ENCODE results near the gene RYR2.
"Not testable (repeated sequence)": the region's sequence is repeated elsewhere in the genome, so short reads cannot be mapped to it uniquely, and the experiment has no call there.

The RYR2 gene

DNA sequence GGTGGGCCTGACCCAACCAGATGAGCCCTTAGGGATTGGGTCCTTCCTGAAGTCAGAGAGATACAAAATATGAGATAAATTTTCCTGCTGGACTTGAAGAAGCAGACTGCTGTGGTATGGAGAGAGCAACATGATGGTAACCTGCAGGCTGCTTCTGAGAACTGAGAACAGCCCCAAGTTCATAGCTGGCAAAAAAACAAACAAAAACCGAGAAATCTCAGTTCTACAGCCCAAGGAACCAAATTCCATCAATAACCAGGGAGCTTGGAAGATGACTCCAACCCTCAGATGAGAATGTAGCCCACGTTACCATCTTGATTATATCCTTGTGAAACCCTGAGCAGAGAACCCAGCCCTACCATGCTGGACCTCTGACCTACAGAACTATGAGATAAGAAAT is 532.6 kb downstream of the RYR2 start:
- no peak for DNase-seq (ENCODE audit: low spot score)
- CTCF ChIA-PET = interaction anchor here (1.0 kb wide), 1 partner anchor 12 kb away, joined by 3 read pairs; no protein-coding TSS in a partner anchor
- TF ChIP-seq, protein P1, sequence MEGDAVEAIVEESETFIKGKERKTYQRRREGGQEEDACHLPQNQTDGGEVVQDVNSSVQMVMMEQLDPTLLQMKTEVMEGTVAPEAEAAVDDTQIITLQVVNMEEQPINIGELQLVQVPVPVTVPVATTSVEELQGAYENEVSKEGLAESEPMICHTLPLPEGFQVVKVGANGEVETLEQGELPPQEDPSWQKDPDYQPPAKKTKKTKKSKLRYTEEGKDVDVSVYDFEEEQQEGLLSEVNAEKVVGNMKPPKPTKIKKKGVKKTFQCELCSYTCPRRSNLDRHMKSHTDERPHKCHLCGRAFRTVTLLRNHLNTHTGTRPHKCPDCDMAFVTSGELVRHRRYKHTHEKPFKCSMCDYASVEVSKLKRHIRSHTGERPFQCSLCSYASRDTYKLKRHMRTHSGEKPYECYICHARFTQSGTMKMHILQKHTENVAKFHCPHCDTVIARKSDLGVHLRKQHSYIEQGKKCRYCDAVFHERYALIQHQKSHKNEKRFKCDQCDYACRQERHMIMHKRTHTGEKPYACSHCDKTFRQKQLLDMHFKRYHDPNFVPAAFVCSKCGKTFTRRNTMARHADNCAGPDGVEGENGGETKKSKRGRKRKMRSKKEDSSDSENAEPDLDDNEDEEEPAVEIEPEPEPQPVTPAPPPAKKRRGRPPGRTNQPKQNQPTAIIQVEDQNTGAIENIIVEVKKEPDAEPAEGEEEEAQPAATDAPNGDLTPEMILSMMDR (conservative IDR thresholded peaks at IDR 0.05; ENCODE audit: low read depth) = no peak
- POLR2A ChIA-PET (ENCODE audit: low non-redundant PET) = no interaction called here
- H3K27ac ChIP-seq = no peak overlapping the region

DNA sequence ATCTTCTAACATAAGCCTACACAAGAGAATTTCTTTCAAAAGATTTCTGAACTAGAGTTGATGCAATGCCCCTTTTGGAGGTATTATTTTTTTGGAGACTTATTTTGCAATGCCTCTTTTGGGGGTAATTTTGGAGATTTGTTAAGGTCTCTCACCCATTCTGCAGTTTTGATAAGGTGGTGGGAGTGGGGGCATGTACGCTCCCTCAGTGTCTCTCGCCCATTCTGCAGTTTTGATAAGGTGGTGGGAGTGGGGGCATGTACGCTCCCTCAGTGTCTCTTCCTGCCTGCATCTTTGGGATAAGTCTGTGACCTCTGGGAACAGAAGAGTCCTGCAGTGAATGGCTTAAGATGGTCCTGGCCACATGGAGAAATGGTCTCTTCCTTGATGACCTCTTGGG is 536.6 kb downstream of the RYR2 start:
- TF ChIP-seq, protein P1 (conservative IDR thresholded peaks at IDR 0.05; ENCODE audit: low read depth) = no peak
- CTCF ChIA-PET = no interaction called here
- H3K27ac ChIP-seq = no peak overlapping the region
- POLR2A ChIA-PET (ENCODE audit: low non-redundant PET) = no interaction called here
- no peak for DNase-seq (ENCODE audit: low spot score)

DNA sequence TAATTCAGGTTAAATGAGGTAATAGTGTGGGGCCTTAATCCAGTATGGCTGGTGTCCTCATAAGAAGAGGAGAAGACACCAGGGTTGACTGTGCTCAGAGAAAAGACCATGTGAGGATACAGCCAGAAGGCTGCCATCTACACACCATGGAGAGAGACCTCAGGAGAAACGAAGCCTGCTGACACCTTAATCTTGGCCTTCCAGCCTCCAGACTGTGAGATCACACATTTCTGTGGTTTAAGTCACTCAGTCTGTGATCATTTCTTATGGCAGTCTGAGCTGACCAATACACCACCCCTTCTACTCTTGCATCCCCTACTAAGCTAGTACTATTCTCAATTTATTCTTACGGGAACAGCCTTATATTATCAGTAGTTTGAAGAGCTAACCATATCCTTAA is 538.7 kb downstream of the RYR2 start:
- no peak overlapping the region for H3K27ac ChIP-seq
- ChIA-PET POLR2A (ENCODE audit: low non-redundant PET) (no interaction called here), CTCF (no interaction called here)
- DNase-seq (ENCODE audit: low spot score) = no peak
- TF ChIP-seq, protein P1 (conservative IDR thresholded peaks at IDR 0.05; ENCODE audit: low read depth) = no peak

DNA sequence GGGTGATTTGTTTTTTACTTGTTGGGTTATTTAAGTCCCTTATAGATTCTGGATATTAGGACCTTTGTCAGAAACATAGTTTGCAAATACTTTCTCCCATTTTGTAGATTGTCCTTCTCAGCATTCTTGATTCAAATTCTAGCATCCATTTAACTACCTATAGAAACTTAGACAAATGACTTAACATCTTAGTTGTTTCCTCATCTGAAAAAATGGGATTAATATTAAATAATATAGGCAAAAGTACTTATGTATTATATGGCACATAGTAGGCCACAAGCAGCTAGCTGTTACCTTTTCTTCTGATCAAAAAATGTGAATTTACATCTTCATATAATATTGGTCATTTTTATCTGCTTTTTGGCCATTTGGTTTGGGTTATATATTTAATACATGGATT is 541.3 kb downstream of the RYR2 start:
- TF ChIP-seq, protein P1 (conservative IDR thresholded peaks at IDR 0.05; ENCODE audit: low read depth) = no peak
- CTCF ChIA-PET = no interaction called here
- POLR2A ChIA-PET (ENCODE audit: low non-redundant PET) = no interaction called here

DNA sequence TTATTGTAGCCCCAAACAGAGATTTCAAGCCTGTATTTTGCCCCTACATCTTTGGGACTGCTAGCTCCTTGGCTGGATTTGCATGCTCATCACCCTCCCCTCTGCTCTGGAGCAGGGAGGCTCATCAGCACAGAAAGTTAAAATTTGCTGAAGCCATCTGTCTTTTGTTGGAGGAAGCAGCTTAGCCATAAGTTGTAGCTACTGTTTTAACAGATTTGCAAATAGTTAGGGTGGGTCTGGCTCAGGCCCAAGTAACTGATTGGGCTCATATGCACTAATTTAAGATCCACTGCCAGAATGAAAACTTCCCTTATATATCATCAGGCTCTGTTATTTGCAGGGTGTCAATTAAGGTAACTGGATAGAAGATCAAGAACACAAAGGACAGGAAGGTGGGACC is 541.8 kb downstream of the RYR2 start:
- no peak overlapping the region for H3K27ac ChIP-seq
- ChIA-PET POLR2A (ENCODE audit: low non-redundant PET) (no interaction called here), CTCF (no interaction called here)

More for the DNA sequence above, 541.3 kb downstream of the RYR2 start:
- no peak for DNase-seq (ENCODE audit: low spot score)
- no peak overlapping the region for H3K27ac ChIP-seq

DNA sequence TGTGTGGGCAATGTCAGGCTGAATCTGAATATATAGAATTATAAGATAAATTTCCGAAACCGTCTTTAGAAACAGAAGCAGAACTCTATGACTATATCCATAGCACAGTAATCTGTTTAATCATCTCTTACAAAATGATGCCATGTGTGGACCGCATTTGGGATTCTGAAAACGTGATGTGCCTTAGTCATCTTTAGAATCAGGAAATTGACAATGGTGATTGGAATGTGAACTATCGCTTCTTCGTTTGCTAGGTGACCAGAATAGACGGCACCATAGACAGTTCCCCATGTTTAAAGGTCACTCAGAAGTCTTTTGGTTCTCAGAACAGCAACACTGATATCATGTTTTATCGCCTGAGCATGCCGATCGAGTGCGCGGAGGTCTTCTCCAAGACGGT is 548.4 kb downstream of the RYR2 start:
- ChIA-PET CTCF (no interaction called here), POLR2A (ENCODE audit: low non-redundant PET) (no interaction called here)
- TF ChIP-seq, protein P1 (conservative IDR thresholded peaks at IDR 0.05; ENCODE audit: low read depth) = no peak
- H3K27ac ChIP-seq = no peak overlapping the region
- DNase-seq (ENCODE audit: low spot score) = no peak

More for the DNA sequence above, 541.8 kb downstream of the RYR2 start:
- TF ChIP-seq, protein P1 (conservative IDR thresholded peaks at IDR 0.05; ENCODE audit: low read depth) = no peak
- DNase-seq (ENCODE audit: low spot score) = no peak

DNA sequence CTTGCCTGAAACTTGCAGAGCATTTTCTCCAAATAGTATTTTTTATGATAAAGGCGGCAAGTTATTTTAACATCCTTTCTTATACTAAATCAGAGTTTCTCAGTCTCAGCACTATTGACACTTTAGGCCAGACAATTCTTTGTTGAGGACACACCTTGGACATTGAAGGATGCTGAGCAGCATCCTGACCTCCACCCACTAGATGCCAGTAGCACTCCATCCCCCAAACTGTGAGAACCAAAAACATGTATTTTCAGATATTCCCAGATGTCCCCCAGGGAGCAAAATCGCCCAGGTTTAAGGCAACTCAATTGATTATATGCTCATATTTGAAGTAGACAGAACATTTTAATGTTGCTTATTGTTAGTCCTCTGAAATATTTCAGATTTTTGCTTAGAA is 549.4 kb downstream of the RYR2 start:
- ChIA-PET CTCF (no interaction called here), POLR2A (ENCODE audit: low non-redundant PET) (no interaction called here)
- TF ChIP-seq, protein P1 (conservative IDR thresholded peaks at IDR 0.05; ENCODE audit: low read depth) = no peak
- no peak for DNase-seq (ENCODE audit: low spot score)
- no peak overlapping the region for H3K27ac ChIP-seq

DNA sequence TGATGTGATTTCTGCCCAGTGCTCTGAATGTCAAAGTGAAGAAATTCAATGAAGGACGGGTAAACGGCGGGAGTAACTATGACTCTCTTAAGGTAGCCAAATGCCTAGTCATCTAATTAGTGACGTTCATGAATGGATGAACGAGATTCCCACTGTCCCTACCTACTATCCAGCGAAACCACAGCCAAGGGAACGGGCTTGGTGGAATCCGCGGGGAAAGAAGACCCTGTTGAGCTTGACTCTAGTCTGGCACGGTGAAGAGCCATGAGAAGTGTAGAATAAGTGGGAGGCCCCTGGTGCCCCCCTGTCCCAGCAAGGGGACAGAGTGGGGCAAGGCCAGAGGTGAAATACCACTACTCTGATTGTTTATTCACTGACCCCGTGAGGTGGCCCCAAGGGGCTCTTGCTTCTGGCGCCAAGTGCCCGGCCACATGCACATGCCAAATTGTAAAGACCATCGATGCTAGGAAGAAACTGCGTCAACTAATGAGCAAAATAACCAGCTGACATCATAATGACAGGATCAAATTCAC is 561.1 kb downstream of the RYR2 start:
- H3K27ac ChIP-seq; POLR2A ChIA-PET (ENCODE audit: low non-redundant PET); CTCF ChIA-PET; DNase-seq (ENCODE audit: low spot score): not testable (repeated sequence)
